SK-N-SH (cell line): ENCODE results near the gene C10orf90. TPM values are rescaled to one million over a fixed set of nuclear protein-coding genes. Genes with fewer than 3 reads are reported as not detected.

Experiments used
- CTCF ChIA-PET: fragments of 300-600, 350-600 bp; formaldehyde crosslinking; extraction: SDS; loops from one replicate; lab custom pipeline; 2021; lab: Yijun Ruan, JAX
- POLR2A ChIA-PET: fragments of 350-600 bp; sonication (Branson Sonifier 250); formaldehyde crosslinking; extraction: SDS; loops from one replicate; lab custom pipeline; 2020; ENCODE audit warnings: antibody characterized with exemption, inconsistent platforms; lab: Yijun Ruan, JAX
- DNase-seq: peaks from one replicate; pipeline ENCODE4 v3.0.0; 2012
- H2AFZ ChIP-seq: fragments of 200-600 bp; sonication (generic); 2 replicates; pipeline ENCODE4 v1.8.1; 2016; ENCODE audit warnings: antibody characterized with exemption, mild to moderate bottlenecking, low read depth
- H3F3A ChIP-seq: fragments of 200-600 bp; sonication (generic); replicated peaks from 2 replicates; pipeline ENCODE3; 2016; ENCODE audit warnings: antibody characterized with exemption, mild to moderate bottlenecking; ENCODE audit not compliant: insufficient read depth
- H3K27ac ChIP-seq, 2 experiments: fragments of 200-500 bp in 1 of 2; fragments of 200-600 bp in 1 of 2; sonication (Bioruptor generic) in 1 of 2; sonication (generic), shearing (Covaris generic) in 1 of 2; 2 replicates each; pipeline versions ENCODE4 v1.5.1 to v1.6.1; 2014 to 2016; ENCODE audit warnings: low read depth in 2 of 2, inconsistent platforms in 1 of 2, low read length in 1 of 2, mild to moderate bottlenecking in 1 of 2, mixed read lengths in 1 of 2
- H3K27me3 ChIP-seq: fragments of 200-600 bp; sonication (generic), shearing (Covaris generic); 2 replicates; pipeline ENCODE4 v1.6.1; 2016; ENCODE audit warnings: mixed run types; ENCODE audit not compliant: insufficient read depth
- H3K36me3 ChIP-seq, 2 experiments: fragments of 200-500 bp in 1 of 2; fragments of 200-600 bp in 1 of 2; sonication (Bioruptor generic) in 1 of 2; sonication (generic) in 1 of 2; replicated peaks in 1 of 2; 2 replicates each; pipeline versions ENCODE3 to v1.5.1; 2014 to 2016; ENCODE audit warnings: low read length in 1 of 2, mild to moderate bottlenecking in 1 of 2; ENCODE audit not compliant: insufficient read depth in 2 of 2, control insufficient read depth in 1 of 2
- H3K4me1 ChIP-seq, 2 experiments: fragments of 200-500 bp in 1 of 2; fragments of 200-600 bp in 1 of 2; sonication (Bioruptor generic) in 1 of 2; sonication (generic), shearing (Covaris generic) in 1 of 2; 2 replicates each; pipeline versions ENCODE4 v1.5.1 to v1.6.1; 2014 to 2016; ENCODE audit warnings: low read depth in 1 of 2, low read length in 1 of 2, mixed run types in 1 of 2; ENCODE audit not compliant: insufficient read depth in 2 of 2, control insufficient read depth in 1 of 2
- H3K4me2 ChIP-seq: fragments of 200-600 bp; sonication (generic), shearing (Covaris generic); 2 replicates; pipeline ENCODE4 v1.6.1; 2017; ENCODE audit warnings: mixed run types
- H3K4me3 ChIP-seq, 2 experiments: fragments of 200-500 bp in 1 of 2; fragments of 200-600 bp in 1 of 2; sonication (Bioruptor generic) in 1 of 2; sonication (generic), shearing (Covaris generic) in 1 of 2; 2 replicates each; pipeline versions ENCODE4 v1.5.1 to v1.8.1; 2014 to 2016; ENCODE audit warnings: low read depth in 2 of 2, inconsistent platforms in 1 of 2, low read length in 1 of 2, mild to moderate bottlenecking in 1 of 2, mixed read lengths in 1 of 2, moderate library complexity in 1 of 2
- H3K79me2 ChIP-seq: fragments of 200-600 bp; sonication (generic); 2 replicates; pipeline ENCODE4 v1.8.1; 2017; ENCODE audit warnings: mild to moderate bottlenecking; ENCODE audit not compliant: insufficient read depth
- H3K9ac ChIP-seq: fragments of 200-600 bp; sonication (generic); 2 replicates; pipeline ENCODE4 v1.6.1; 2017; ENCODE audit warnings: mixed run types
- H3K9me2 ChIP-seq: fragments of 200-600 bp; sonication (generic); 2 replicates; pipeline ENCODE4 v1.6.1; 2017; ENCODE audit warnings: mixed run types
- H3K9me3 ChIP-seq: fragments of 200-600 bp; sonication (generic); 2 replicates; pipeline ENCODE4 v1.6.1; 2017; ENCODE audit warnings: mixed run types, mild to moderate bottlenecking, moderate library complexity
- H4K20me1 ChIP-seq: fragments of 200-600 bp; sonication (generic); 2 replicates; pipeline ENCODE4 v1.6.1; 2017; ENCODE audit warnings: mild to moderate bottlenecking, mixed run types; ENCODE audit not compliant: insufficient read depth
- ELF1 ChIP-seq: IDR thresholded peaks from 2 replicates; pipeline ENCODE4 v1.4.0; 2012
- EZH2phosphoT487 ChIP-seq: fragments of 200-600 bp; sonication (generic); IDR thresholded peaks from 2 replicates; pipeline ENCODE4 v1.6.1; 2017; ENCODE audit warnings: low read depth, mixed run types, mild to moderate bottlenecking, antibody characterized with exemption, moderate library complexity, borderline replicate concordance
- FOSL2 ChIP-seq: IDR thresholded peaks from 2 replicates; pipeline ENCODE4 v1.4.0; 2012; ENCODE audit warnings: low read depth, mild to moderate bottlenecking, moderate library complexity, borderline replicate concordance
- FOXJ3 ChIP-seq: sonication (generic); formaldehyde crosslinking; IDR thresholded peaks from 2 replicates; pipeline ENCODE4 v1.5.1; 2020; ENCODE audit warnings: mild to moderate bottlenecking, missing genetic modification reagents
- GABPA ChIP-seq: IDR thresholded peaks from 2 replicates; pipeline ENCODE4 v1.4.0; 2012; ENCODE audit warnings: low read depth, mild to moderate bottlenecking
- GATA2 ChIP-seq: sonication (generic); formaldehyde crosslinking; IDR thresholded peaks from 2 replicates; pipeline ENCODE4 v1.5.0; 2020; ENCODE audit warnings: mild to moderate bottlenecking, missing genetic modification reagents
- IRF3 ChIP-seq: fragments of 150-350 bp; IDR thresholded peaks from 2 replicates; pipeline ENCODE4 v1.6.1; 2016; ENCODE audit warnings: mild to moderate bottlenecking, low read depth, low read length
- JUND ChIP-seq: IDR thresholded peaks from 2 replicates; pipeline ENCODE4 v1.4.0; 2012
- MXI1 ChIP-seq: IDR thresholded peaks from 2 replicates; pipeline ENCODE4 v1.6.1; 2012; ENCODE audit warnings: mild to moderate bottlenecking, low read depth, low read length, improper control_type of control experiment
- NRF1 ChIP-seq: IDR thresholded peaks from 2 replicates; pipeline ENCODE4 v1.6.1; 2012; ENCODE audit warnings: low read depth, mild to moderate bottlenecking, low read length
- RCOR1 ChIP-seq: fragments of 150-350 bp; IDR thresholded peaks from 2 replicates; pipeline ENCODE4 v1.6.1; 2017; ENCODE audit warnings: antibody characterized with exemption, low read length
- RXRA ChIP-seq: IDR thresholded peaks from 2 replicates; pipeline ENCODE4 v1.4.0; 2012; ENCODE audit warnings: low read depth, mild to moderate bottlenecking, borderline replicate concordance
- SIN3A ChIP-seq: IDR thresholded peaks from 2 replicates; pipeline ENCODE4 v1.6.1; 2012; ENCODE audit warnings: low read depth, mild to moderate bottlenecking, low read length, moderate library complexity, borderline replicate concordance
- TEAD4 ChIP-seq: IDR thresholded peaks from 2 replicates; pipeline ENCODE4 v1.4.0; 2012; ENCODE audit warnings: mild to moderate bottlenecking, borderline replicate concordance; ENCODE audit not compliant: insufficient read depth
- WGBS: methylation state at CpG from one replicate; pipeline ENCODE4 v1.1.6; 2017; ENCODE audit warnings: low lambda C conversion rate; 5-methylcytosine and 5-hydroxymethylcytosine counted together
- polyA plus RNA-seq, 3 experiments: library from polyadenylated mRNA; depleted of rRNA; stranded (reverse); fragments of >200 nt; gene quantifications; 2 replicates each; pipeline ENCODE4 v1.2.3, GENCODE V29; 2012

C10orf90 gene
- polyA plus RNA-seq, 1 of the 3 experiments (the other 2 are of a cell fraction), result 0.21 TPM

GRCh38 chr10:126647116-126647515 is 23.4 kb downstream of the C10orf90 start:
- POLR2A ChIA-PET, result no interaction called here
- Histone ChIP-seq H3K36me3 (no peaks in the 10 kb centered on the region), H3K4me2 (no peak overlapping the region), H3K9me2 (no peaks in the 10 kb centered on the region), H3F3A (no peaks in the 10 kb centered on the region), H3K4me3 (no peak overlapping the region), H4K20me1 (no peaks in the 10 kb centered on the region), H2AFZ (no peak overlapping the region), H3K79me2 (no peaks in the 10 kb centered on the region), H3K27ac (no peak overlapping the region), H3K9ac (no peak overlapping the region), H3K27me3 (no peaks in the 10 kb centered on the region), H3K4me1 (no peaks in the 10 kb centered on the region), H3K9me3 (no peaks in the 10 kb centered on the region)
- WGBS, result 6% methylated on average over 3 of the region's 5 CpGs
- CTCF ChIA-PET, result no interaction called here
- no peak for DNase-seq
- TF ChIP-seq FOXJ3 (CRISPR knock-in tag) (no peak), FOSL2 (no peak), RXRA (no peak), GABPA (no peak), IRF3 (no peak), ELF1 (no peak), NRF1 (no peak), EZH2phosphoT487 (no peak), RCOR1 (no peak), MXI1 (no peak), SIN3A (no peak), TEAD4 (no peak), GATA2 (no peak), JUND (no peak)

- Histone ChIP-seq H2AFZ (no peak overlapping the region), H3K4me2 (no peak overlapping the region), H3K36me3 (no peaks in the 10 kb centered on the region), H3K4me1 (no peaks in the 10 kb centered on the region), H3K9me3 (no peaks in the 10 kb centered on the region), H3K27ac (no peak overlapping the region), H3K27me3 (no peaks in the 10 kb centered on the region), H3F3A (no peaks in the 10 kb centered on the region), H3K79me2 (no peaks in the 10 kb centered on the region), H3K9me2 (no peaks in the 10 kb centered on the region), H4K20me1 (no peaks in the 10 kb centered on the region), H3K9ac (no peak overlapping the region), H3K4me3 (no peak overlapping the region)
- TF ChIP-seq FOXJ3 (CRISPR knock-in tag) (no peak), FOSL2 (peak; percentile 19; the same call in 1 of the 2 replicates)
- ChIA-PET CTCF (no interaction called here), POLR2A (interaction anchor here (0.6 kb wide), 1 partner anchor 234 kb away, joined by 5 read pairs; no protein-coding TSS in a partner anchor)
- 33% methylated on average over 4 of the region's 4 CpGs for WGBS
- no peak for DNase-seq
Measured at GRCh38 chr10:126646110-126646509, 24.4 kb downstream of the C10orf90 start.
